Mucosa of gallbladder (tissue), 1 donor: Measurements from ENCODE around the gene SVOPL. TPM values are rescaled to one million over a fixed set of nuclear protein-coding genes. Genes with fewer than 3 reads are reported as not detected.
"Not testable (repeated sequence)": the region's sequence is repeated elsewhere in the genome, so short reads cannot be mapped to it uniquely, and the experiment has no call there.

Experiments
- DNase-seq: peaks from one replicate; pipeline ENCODE4 v3.0.0-alpha.2; 2020; ENCODE audit warnings: low spot score
- total RNA-seq: library from RNA; stranded (reverse); gene quantifications from one replicate; pipeline ENCODE4 v1.2.1, GENCODE V29; 2021
- donor health status: DM: no; HTN: no; CAD: no.

The SVOPL gene
- total RNA-seq, 1 donor from 2014 or later = not detected

GRCh38 chr7:138699661-138700060 lies 1.5 kb downstream of the SVOPL start:
- no peak for DNase-seq

DNA sequence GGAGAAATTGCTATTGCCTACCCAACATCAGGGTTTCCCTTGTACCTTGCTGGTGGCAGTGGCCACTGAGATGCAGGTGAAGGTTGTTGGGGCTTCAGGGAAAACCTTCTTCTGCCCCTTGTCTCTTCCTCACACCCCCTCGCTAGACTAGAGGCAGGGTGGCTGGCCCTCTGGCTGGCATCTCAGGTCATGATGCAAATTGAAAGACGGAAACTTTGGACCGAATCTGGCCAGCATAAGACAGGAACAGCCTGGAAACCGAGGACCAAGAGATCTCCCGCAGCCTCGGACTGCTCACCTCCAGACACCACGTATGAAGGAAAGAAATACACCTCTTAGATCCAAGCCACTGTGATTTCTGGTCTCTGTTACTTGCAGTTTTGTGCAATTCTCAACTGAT lies 2.9 kb downstream of the SVOPL start:
- no peak for DNase-seq

DNA sequence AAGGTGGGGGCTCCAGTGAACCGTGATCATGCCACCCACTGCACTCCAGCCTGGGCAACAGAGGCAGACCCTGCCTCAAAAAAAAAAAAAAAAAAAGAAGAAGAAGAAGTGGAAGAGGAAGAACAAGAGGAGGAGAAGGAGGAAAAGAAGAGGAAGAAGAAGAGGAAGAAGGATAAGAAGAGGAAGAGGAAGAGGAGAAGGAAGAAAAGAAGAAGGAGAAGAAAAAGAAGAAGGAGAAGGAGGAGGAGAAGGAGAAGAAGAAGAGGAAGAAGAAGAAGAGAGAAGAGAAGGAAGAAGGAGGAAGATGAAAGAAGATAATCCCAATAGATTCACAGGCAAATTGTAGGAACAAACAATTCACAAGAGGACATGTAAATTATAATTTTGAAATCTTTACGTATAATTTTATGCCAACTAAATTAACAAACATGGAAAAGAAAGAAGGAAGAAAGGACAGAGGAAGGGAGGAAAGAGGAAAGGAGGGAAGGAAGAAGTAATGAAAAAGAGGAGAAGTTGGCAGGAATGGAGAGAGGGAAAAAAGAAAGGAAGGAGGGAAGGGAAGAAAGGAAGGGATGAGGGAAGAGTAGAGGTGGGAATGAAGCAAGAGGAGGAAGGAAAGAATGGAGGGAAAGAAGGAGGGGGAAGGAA lies 3.5 kb downstream of the SVOPL start:
- no peak for DNase-seq

DNA sequence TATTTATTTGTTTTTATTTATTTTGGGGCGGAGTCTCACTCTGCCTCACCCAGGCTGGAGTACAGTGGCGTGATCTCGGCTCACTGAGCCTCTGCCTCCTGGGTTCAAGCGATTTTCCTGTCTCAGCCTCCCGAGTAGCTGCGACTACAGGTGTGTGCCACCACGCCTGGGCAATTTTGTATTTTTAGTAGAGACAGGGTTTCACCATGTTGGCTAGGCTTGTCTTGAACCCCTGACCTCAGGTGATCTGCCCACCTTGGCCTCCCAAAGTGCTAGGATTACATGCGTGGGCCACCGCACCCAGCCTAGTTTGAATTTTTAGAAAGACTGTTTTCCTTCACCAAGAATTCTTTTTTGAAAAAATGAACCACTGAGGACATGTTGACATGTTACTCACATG lies 5.4 kb downstream of the SVOPL start:
- DNase-seq = not testable (repeated sequence)

DNA sequence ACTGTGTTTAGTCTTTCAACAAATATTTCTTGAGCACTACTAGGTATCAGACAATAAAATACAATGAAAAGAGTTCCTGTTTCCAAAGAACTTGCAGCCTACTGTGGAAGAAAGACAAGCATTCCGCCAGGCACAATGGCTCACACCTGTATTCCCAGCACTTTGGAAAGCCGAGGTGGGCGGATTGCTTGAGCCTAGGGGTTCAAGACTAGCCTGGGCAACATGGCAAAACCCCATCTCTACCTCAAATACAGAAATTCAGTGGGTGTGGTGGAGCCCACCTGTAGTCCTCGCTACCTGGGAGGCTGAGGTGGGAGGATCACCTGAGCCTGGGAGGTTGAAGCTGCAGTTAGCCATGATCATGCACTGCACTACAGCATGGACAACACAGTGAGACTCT lies 6.1 kb downstream of the SVOPL start:
- no peak for DNase-seq

GRCh38 chr7:138691178-138691577 lies 10.0 kb downstream of the SVOPL start:
- DNase-seq = no peak

- no peak for DNase-seq
Observed at GRCh38 chr7:138690495-138690894, 10.7 kb downstream of the SVOPL start.

DNA sequence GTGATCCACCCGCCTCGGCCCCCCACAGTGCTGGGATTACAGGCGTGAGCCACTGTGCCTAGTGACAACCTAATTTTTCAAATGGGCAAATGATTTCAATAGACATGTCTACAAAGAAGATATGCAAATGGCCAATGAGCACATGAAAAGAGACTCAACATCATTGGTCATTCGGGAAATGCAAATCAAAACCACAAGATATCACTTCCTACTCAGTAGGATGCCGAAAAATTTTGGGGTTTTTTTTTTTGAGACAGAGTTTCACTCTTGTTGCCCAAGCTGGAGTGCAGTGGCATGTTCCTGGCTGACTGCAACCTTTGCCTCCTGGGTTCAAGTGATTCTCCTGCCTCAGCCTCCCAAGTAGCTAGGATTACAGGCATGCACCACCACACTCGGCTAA lies 13.1 kb downstream of the SVOPL start:
- DNase-seq = not testable (repeated sequence)

DNA sequence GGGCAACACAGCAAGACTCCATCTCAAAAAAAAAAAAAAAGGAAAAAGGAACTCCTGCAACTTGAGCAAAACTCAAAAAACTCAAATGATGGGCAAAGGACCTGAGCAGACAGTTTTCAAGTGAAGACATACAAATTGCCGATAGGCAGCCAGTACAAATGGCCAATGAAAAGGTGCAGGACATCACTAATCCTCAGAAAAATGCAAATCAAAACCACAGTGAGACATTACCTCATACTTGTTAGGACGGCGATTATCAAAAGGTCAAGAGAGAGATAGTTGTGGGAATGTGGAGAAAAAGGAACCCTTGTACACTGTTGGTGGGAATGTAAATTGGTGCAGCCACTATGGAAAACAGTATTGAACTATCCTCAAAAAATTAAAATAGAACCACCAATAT lies 16.8 kb downstream of the SVOPL start:
- no peak for DNase-seq

DNA sequence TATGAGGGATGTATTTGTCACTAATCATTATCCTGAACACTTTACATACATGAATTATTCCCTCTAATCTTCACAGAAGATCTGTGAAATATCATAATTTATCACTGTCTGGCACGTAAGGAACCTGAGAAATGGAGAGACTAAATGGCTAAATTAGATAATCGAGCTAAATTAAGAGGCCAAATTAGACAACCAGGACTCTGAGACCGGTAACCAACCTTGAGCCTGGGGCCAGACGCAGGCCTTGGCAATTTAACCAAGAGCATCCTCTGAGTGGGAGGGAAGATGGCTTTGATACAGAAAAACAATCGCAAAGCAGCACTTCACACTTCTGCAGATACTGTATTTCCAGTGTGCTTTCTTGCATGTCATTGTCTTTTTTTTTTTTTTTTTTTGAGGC lies 21.4 kb downstream of the SVOPL start:
- DNase-seq = no peak

DNA sequence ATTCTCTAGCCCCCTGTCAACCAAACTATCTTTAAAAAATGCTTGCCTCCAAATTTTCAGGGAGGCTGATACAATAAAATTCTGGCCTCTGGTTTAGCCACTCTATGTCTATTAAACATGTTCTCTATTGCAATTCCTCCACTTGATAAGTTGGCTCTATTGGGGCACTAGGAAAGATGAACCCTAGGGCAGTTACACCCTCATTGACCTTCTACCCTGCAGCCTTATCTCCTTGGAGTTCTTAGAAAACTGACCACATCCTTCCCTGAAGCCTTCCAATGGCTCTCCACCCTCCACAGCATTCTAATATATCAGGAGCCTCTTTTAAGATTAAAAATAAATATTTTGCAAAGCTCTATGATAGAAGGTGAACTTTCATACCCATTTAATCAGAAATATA lies 30.6 kb downstream of the SVOPL start:
- no peak for DNase-seq

DNA sequence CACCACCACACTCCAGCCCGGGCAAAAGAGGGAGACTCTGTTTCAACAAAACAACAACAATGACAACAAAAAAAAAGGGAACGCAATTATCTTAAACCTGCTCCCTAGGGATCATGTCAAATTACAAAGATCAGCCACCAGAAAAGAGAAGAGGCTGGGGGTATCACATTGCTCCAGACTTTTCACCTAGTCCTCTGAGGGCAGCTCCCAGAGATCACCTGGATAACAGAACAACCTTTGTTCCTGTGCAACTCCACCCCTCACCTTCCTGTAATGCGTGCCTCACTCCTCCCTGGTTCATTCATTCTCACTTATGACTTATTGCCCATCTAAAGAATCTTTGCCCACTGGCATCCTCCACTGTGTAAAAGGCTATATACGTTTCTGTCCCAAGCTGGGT lies 31.8 kb downstream of the SVOPL start:
- no peak for DNase-seq

GRCh38 chr7:138668946-138669345 lies 32.2 kb downstream of the SVOPL start:
- DNase-seq = no peak

GRCh38 chr7:138668229-138668596 lies 32.9 kb downstream of the SVOPL start:
- DNase-seq = no peak

GRCh38 chr7:138667535-138668228 lies 33.5 kb downstream of the SVOPL start:
- DNase-seq = no peak

DNA sequence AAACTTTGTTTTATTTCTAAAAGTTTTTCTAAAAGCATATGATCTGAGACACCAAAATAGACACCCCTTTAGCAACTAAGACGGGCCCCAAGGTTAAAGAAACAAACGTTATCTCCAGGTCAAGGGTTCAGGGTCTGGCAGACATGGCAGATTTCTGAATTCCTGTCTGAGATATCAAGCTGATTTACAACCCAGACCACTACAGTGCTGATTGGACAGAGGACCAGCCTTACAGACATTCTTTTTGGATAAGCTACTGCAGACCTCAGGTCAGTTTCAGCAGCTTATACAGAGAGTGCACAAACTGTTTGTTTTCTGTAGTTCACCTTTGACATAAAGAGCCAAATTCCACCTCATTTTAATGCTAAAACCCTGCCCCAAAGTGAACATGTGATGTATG lies 34.8 kb downstream of the SVOPL start:
- DNase-seq = no peak

DNA sequence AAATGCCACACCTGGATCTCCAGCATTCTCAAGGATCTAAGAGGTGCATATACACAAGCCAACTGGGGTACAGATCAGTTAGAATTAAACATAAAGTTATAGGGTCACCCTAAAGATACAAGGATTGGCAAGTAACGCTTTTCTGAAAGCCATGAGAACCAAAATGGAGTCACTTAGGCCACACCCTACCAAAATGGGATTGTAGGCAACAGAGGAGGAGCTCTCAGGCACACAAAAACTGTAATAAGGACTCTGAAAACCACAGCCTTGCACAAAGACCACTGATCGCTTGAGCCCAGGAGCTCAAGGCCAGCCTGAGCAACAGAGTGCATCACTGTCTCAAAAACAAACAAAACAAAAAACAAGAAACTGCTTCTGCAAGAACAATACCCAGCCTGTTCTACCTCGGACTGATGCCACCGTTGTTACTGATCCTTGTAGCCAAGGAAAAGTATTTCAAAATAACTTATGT lies 35.5 kb downstream of the SVOPL start:
- DNase-seq = no peak

DNA sequence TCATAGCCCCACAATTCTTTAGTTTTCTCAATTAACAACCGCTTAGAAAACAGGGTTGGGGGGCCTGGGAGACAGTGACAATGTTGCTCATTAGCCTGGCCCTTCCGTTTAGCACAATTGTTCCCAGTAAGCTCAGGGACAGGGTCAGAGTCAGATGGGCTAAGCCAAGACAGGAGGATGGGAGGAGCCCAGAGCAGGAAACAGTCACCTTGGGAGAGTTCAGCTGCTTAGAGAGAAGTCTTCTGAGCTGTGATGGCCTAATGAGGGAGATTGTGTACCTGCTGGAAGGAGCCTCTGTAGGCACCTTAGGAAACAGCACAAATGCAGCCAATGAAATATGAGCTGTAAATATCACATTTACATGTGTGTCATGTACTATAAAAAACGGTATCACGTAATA lies 35.9 kb downstream of the SVOPL start:
- no peak for DNase-seq

- DNase-seq = no peak
Observed at GRCh38 chr7:138663725-138664710, 37.1 kb downstream of the SVOPL start.

DNA sequence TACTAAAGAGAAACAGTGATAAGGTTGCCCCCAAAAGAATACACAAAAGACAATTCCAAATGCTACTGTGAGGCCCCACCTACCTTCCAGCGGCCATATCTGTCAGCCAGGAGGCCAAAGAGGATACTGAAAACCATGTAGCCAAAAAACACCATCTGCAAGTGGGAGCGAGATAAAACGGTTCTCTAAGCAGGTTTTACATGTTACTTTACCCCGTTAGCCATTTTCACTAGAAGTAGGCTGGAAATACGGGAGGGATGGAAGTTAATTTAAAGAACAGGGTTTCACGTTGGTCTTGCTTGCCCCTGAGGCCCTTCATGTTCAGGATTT lies 38.2 kb downstream of the SVOPL start:
- no peak for DNase-seq

GRCh38 chr7:138662076-138662990 lies 38.8 kb downstream of the SVOPL start:
- no peak for DNase-seq
